Activated CD8-positive, alpha-beta T cell treated with anti-CD3 and anti-CD28 coated beads for 36 hours (primary cell): ENCODE results near the gene MIS18BP1. TPM values are rescaled to one million over a fixed set of nuclear protein-coding genes. Genes with fewer than 3 reads are reported as not detected.

Experiments used
- ATAC-seq: fragments of 200-7000 bp; cut with Tn5 transposase; one replicate; pipeline ENCODE4 v1.10.0; 2021; ENCODE audit warnings: mild to moderate bottlenecking, moderate library complexity
- CTCF ChIA-PET: fragments of 350-600 bp; sonication (Branson Sonifier 250); formaldehyde crosslinking; loops from one replicate; lab custom pipeline; 2021; ENCODE audit warnings: antibody characterized with exemption; lab: Charles Lee
- POLR2A ChIA-PET: fragments of 350-600 bp; sonication (Branson Sonifier 250); formaldehyde crosslinking; loops from one replicate; lab custom pipeline; 2021; ENCODE audit warnings: antibody characterized with exemption; lab: Charles Lee
- DNase-seq: peaks from one replicate; pipeline ENCODE4 v3.0.0-alpha.2; 2020
- H3K27ac Mint-ChIP-seq: one replicate; pipeline ENCODE4 v1.8.0; 2021; ENCODE audit warnings: mild to moderate bottlenecking, mixed read lengths
- H3K27me3 Mint-ChIP-seq: one replicate; pipeline ENCODE4 v1.8.0; 2021; ENCODE audit warnings: mixed read lengths
- H3K36me3 Mint-ChIP-seq: one replicate; pipeline ENCODE4 v1.8.0; 2021; ENCODE audit warnings: low read depth, mixed read lengths
- H3K4me1 Mint-ChIP-seq: one replicate; pipeline ENCODE4 v1.8.0; 2021; ENCODE audit warnings: low read depth, mixed read lengths
- H3K4me3 Mint-ChIP-seq: one replicate; pipeline ENCODE4 v1.8.0; 2021; ENCODE audit warnings: mild to moderate bottlenecking, moderate library complexity, mixed read lengths
- H3K9me3 Mint-ChIP-seq: one replicate; pipeline ENCODE4 v1.8.0; 2021; ENCODE audit warnings: mixed read lengths
- intact Hi-C: fragments of 100-400 bp; cut with micrococcal nuclease; formaldehyde crosslinking; loops from one replicate; pipeline ENCODE4 v1.10.0; 2022
- total RNA-seq, 2 experiments: library from RNA; stranded (reverse); gene quantifications; one replicate each; pipeline ENCODE4 v1.2.3, GENCODE V29; 2021
- TF ChIP-seq, protein P1 (sequence below): fragments of 200-600 bp; IDR thresholded peaks from one replicate; pipeline ENCODE4 v1.8.0; 2022; ENCODE audit warnings: antibody characterized with exemption, mild to moderate bottlenecking

The MIS18BP1 gene
- total RNA-seq, 2 experiments from 2014 or later: 51.0 to 55.8 TPM

DNA sequence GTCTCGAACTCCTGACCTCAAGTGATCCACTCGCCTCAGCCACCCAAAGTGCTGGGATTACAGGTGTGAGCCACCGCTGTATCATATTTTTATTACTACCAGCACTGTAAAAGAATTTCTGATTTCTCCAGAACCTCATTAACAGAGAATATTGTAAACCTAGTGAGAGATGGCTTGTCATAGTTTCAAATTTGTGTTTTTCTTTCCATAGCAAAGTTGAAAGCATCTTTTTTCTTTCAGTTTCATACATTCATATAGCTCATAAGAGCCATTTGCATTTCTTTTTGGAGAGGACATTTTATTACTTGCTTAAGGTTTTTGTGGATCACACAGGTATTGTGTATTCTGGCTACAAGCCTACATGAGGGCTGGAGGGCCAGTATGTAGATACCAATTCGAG lies 58.0 kb downstream of the MIS18BP1 start:
- ChIA-PET CTCF (no interaction called here), POLR2A (no interaction called here)
- Mint-ChIP-seq H3K36me3 (peaks cover 24% of the 10 kb centered on the region), H3K27ac (no peak overlapping the region), H3K9me3 (no peaks in the 10 kb centered on the region), H3K4me3 (no peak overlapping the region), H3K4me1 (peaks cover 9% of the 10 kb centered on the region), H3K27me3 (no peaks in the 10 kb centered on the region)
- TF ChIP-seq, protein P1, sequence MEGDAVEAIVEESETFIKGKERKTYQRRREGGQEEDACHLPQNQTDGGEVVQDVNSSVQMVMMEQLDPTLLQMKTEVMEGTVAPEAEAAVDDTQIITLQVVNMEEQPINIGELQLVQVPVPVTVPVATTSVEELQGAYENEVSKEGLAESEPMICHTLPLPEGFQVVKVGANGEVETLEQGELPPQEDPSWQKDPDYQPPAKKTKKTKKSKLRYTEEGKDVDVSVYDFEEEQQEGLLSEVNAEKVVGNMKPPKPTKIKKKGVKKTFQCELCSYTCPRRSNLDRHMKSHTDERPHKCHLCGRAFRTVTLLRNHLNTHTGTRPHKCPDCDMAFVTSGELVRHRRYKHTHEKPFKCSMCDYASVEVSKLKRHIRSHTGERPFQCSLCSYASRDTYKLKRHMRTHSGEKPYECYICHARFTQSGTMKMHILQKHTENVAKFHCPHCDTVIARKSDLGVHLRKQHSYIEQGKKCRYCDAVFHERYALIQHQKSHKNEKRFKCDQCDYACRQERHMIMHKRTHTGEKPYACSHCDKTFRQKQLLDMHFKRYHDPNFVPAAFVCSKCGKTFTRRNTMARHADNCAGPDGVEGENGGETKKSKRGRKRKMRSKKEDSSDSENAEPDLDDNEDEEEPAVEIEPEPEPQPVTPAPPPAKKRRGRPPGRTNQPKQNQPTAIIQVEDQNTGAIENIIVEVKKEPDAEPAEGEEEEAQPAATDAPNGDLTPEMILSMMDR: no peak
- peak; percentile 39 for ATAC-seq
- intact Hi-C loops: no loop called here
- no peak for DNase-seq

DNA sequence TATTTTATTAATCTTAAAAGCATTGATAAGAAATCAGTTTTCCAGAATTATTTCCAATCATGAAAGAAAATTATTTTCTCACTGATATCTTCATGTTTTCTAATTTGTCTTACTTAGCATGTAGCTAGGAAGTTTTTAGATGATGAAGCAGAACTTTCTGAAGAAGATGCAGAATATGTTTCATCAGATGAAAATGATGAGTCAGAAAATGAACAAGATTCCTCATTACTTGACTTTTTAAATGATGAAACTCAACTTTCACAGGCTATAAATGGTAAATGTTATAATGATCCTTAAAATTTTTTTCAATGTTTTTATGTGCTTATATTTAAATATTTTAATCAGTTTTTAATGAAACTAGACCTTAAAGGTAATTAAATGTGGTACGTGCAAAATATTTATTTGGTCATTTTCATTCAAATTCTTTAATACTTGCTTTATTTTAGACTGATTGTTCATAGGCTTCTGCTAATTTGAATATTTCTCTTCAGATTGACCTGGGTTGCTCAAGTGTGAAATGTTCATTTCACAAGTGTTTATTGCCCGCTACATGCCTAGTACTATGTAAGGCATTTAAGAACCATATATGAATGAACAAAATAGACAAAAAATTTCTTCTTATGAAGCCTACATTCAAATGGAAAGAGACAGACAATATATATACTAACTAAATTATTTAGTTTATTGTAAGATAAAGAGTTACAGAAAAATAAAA lies 67.7 kb downstream of the MIS18BP1 start:
- TF ChIP-seq, protein P1: no peak
- Mint-ChIP-seq H3K4me1 (no peaks in the 10 kb centered on the region), H3K27me3 (no peaks in the 10 kb centered on the region), H3K36me3 (peaks cover 17% of the 10 kb centered on the region), H3K4me3 (no peak overlapping the region), H3K9me3 (no peaks in the 10 kb centered on the region), H3K27ac (no peak overlapping the region)
- ChIA-PET CTCF (no interaction called here), POLR2A (no interaction called here)
- ATAC-seq: no peak
- intact Hi-C loops: no loop called here
- DNase-seq: no peak

DNA sequence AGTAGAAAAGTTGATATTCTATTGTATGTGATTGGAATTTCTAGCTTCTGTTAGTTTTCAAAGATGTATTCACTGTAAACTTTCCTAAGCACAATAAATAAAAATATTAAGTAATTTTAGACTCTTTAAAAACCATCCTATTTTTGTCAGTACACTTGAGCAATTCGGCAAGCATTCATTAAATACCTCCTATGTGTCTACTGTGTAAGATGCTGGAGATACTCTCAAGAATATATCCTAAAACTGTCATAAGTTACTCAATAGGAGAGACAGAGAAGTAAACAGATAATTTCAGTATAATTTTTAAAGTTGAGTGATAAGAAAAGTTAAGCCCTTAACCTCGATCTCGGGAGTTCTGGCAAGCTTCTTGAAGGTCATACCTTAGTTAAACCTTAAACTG lies 71.2 kb downstream of the MIS18BP1 start:
- H3K4me3 Mint-ChIP-seq: no peak overlapping the region
- peaks cover 7% of the 10 kb centered on the region for H3K36me3 Mint-ChIP-seq
- TF ChIP-seq, protein P1: no peak
- intact Hi-C loops: no loop called here
- ChIA-PET POLR2A (no interaction called here), CTCF (interaction anchor here (1.1 kb wide), 1 partner anchor 17 kb away, joined by 3 read pairs; no protein-coding TSS in a partner anchor)
- ATAC-seq: no peak
- DNase-seq: no peak
- no peak overlapping the region for H3K27ac Mint-ChIP-seq
- H3K27me3 Mint-ChIP-seq: no peaks in the 10 kb centered on the region
- H3K4me1 Mint-ChIP-seq: no peaks in the 10 kb centered on the region
- H3K9me3 Mint-ChIP-seq: no peaks in the 10 kb centered on the region

DNA sequence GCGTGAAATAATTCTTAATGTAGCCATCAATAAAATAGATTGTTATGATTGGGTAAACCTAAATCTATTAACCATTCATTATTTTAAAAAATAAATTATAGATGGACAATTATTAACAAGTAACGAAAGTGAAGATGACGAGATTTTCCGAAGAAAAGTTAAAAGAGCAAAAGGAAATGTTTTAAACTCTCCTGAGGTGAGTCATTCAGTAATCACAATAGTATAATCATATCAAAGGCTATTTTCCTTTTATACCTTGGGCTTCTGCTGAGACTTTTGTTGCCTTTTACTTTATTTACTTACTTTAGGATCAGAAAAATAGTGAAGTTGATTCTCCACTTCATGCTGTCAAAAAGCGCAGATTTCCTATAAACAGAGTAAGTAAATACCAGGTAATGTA lies 71.7 kb downstream of the MIS18BP1 start:
- TF ChIP-seq, protein P1: no peak
- ChIA-PET POLR2A (no interaction called here), CTCF (interaction anchor here (1.1 kb wide), 1 partner anchor 18 kb away, joined by 3 read pairs; no protein-coding TSS in a partner anchor)
- peaks cover 5% of the 10 kb centered on the region for H3K36me3 Mint-ChIP-seq
- no peak for ATAC-seq
- no peak overlapping the region for H3K27ac Mint-ChIP-seq
- no peaks in the 10 kb centered on the region for H3K27me3 Mint-ChIP-seq
- H3K9me3 Mint-ChIP-seq: no peaks in the 10 kb centered on the region
- no peaks in the 10 kb centered on the region for H3K4me1 Mint-ChIP-seq
- intact Hi-C loops: no loop called here
- no peak for DNase-seq
- no peak overlapping the region for H3K4me3 Mint-ChIP-seq

DNA sequence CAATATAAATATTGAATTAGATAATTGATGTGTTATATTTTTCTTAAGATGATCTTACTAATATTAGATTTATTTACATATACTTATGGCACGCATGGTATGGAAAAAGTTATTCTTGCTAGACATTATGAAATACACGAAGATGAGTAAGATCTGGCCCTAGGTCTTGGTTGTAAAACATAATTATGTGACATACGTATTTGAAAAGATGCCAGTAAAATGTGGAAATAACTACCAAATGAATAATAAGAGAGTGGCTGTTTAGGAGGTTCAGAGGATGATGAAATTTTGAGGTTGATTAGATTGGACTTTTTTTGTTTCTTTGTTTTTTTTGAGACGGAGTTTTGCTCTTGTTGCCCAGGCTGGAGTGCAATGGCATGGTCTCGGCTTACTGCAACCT lies 75.9 kb downstream of the MIS18BP1 start:
- no peak for DNase-seq
- Mint-ChIP-seq H3K4me3 (no peak overlapping the region), H3K36me3 (peaks cover 6% of the 10 kb centered on the region), H3K27ac (no peak overlapping the region), H3K4me1 (no peaks in the 10 kb centered on the region), H3K9me3 (no peaks in the 10 kb centered on the region), H3K27me3 (no peaks in the 10 kb centered on the region)
- TF ChIP-seq, protein P1: no peak
- no peak for ATAC-seq
- CTCF ChIA-PET: no interaction called here
- intact Hi-C loops: no loop called here
- POLR2A ChIA-PET: no interaction called here
